ENCODE data around the gene MFNG. TPM values are rescaled to one million over a fixed set of nuclear protein-coding genes. Genes with fewer than 3 reads are reported as not detected.

Gene MFNG, protein sequence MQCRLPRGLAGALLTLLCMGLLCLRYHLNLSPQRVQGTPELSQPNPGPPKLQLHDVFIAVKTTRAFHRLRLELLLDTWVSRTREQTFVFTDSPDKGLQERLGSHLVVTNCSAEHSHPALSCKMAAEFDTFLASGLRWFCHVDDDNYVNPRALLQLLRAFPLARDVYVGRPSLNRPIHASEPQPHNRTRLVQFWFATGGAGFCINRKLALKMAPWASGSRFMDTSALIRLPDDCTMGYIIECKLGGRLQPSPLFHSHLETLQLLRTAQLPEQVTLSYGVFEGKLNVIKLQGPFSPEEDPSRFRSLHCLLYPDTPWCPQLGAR
- total RNA-seq: not detected

DNA sequence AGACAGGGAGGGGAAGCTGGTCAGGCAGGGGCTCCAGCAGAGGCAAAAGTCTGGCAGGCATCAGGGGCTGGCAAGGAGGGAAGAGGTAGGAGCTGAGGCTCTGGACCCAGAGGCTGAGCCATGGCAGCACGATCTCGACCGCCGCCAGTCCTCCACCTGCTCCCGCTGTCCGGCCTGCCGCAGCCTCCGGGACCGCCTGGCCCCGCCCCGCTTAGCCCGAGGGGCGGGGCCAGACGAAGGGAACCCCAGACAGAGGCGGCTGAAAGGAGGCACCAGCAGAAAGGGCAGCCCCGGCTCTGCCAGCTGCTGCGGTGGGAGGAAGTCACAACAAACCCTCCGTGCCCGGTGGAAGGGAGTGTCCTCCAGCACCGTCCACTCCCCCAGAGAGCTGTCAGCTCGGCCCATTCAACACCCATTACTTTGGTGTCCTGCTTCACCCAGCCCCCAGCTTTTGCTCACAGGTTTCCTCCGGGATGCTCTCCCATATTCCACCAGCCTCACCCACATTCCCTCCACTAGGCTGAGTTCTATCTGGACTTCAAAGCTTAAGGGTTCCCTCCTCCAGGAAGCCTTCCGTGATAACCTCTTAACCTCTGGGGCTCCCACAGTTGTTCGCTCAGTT is at the start of gene MFNG:
MFNG (minus strand) TSS at position 161 of the 622 bp plus-strand sequence. CDS start 207 bp downstream, outside the sequence.

DNA sequence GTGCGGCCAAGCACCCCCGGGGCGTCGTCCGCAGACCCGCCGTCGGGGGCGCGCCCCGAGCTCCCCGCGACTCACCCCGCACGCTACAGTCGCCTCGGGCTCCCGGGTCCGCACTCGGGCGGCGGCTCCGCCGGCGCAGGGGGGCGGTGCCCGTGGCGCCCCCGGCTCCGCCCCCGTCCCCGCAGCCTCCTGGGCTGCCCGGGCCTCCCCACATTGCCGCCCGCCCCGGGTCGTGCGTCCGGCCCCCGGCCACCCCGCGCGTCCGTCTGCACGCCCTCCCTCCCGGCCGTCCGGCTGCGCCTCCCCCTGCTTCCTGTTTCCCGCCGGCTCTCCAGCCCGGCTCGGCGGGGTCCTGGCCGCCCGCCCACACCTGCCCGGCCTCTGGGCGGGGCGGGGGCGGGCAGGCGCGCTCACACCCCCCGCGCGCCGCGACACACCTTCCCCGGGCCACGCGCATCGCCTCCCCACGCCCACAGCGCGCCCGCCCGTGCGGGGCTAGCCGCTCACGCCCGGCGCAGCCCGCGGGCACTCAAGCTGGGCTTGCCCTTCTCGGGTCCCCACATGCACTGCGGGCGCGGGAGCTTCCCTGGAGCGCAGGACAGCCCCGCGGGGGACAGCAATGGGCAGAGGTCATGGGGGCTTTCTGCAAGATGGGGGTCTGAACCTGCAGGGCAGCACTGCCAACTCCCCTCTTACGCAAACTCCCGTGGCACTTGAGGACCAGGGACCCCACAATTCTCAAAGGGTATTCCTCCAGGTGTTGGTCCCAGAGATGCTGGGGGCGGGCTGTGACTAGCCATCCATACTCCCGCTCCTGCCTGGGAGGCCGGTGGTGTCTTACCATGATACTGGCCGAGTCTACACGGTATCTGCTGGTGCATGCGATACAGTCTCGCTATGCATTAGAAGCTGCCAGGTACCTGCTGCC is 33.3 kb upstream of the MFNG start, which contains the start of gene CARD10:
CARD10 (minus strand) TSS at position 148 of the 928 bp plus-strand sequence. CDS start 215 bp downstream, outside the sequence.

DNA sequence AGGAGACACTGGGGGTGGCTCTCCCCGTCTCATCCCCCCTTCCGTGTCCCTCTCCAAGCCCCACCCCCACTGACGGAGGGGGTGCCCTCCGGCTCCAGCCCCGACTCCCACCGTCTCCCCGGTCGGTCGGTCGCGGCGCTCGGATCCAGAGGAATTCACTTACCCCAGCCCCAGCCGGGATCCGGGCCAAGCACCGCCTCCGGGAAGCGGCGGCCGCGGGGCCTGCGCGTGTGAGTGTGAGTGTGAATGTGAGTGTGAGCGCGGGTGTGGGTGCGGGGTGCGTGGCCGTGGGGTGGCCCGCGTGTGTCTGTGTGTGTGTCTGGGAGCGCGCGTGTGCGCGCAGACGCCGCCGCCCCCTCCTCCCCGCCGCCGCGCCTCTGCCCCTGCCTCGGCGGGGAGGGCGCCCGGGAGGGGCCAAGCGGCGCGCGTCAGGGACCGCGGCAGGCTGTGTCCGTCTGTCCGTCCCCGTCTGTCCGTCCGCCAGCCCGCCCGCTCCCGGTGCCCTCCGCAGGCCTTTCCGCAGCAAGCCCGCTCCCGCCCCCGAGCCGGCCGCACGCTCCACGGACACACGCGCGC is 59.0 kb downstream of the MFNG start, which contains the start of gene ELFN2:
ELFN2 (minus strand) TSS at position 345 of the 576 bp plus-strand sequence. CDS start 51,945 bp downstream, outside the sequence.

Other genes with a start within 250 kb of the MFNG start
- 1 to 10 TPM in 1 of 2 donors, under 1 TPM in 1; 1.00 to 1.4 TPM for gene RAC2, start 242.1 kb downstream of the MFNG start, total RNA-seq
- gene CYTH4, start 203.9 kb downstream of the MFNG start, total RNA-seq: not detected
- not detected for gene ELFN2, start 58.9 kb downstream of the MFNG start, total RNA-seq
- under 1 TPM in 1 of 2 donors, not detected in 1; 1.00 TPM for gene CARD10, start 33.0 kb upstream of the MFNG start, total RNA-seq
- gene CDC42EP1, start 74.1 kb upstream of the MFNG start, total RNA-seq: 10 to 100 TPM; 18.3 to 23.4 TPM
- not detected for gene LGALS2, start 93.7 kb upstream of the MFNG start, total RNA-seq
- gene GGA1, start 122.5 kb upstream of the MFNG start, total RNA-seq: 10 to 100 TPM; 53.6 to 57.8 TPM
- 10 to 100 TPM in 1 of 2 donors, 1 to 10 TPM in 1; 2.1 to 18.6 TPM for gene SH3BP1, start 153.3 kb upstream of the MFNG start, total RNA-seq
- 10 to 100 TPM; 23.4 to 30.6 TPM for gene PDXP, start 172.3 kb upstream of the MFNG start, total RNA-seq
- 1,000 to 10,000 TPM; 1,804 to 2,514 TPM for gene LGALS1, start 189.3 kb upstream of the MFNG start, total RNA-seq
- gene NOL12, start 200.0 kb upstream of the MFNG start, total RNA-seq: 10 to 100 TPM; 14.1 to 38.0 TPM
- gene TRIOBP, start 210.7 kb upstream of the MFNG start, total RNA-seq: 10 to 100 TPM; 40.6 to 54.6 TPM